Endothelial cell of umbilical vein (primary cell): Measurements from ENCODE around the gene OSBPL1A.

ENCODE experiments used
- EZH2 ChIP-seq: IDR thresholded peaks from 2 replicates; pipeline ENCODE4 v1.6.1; 2012; ENCODE audit warnings: borderline replicate concordance, low read depth, mild to moderate bottlenecking, moderate library complexity, low read length, inconsistent platforms; ENCODE audit not compliant: severe bottlenecking
- JUN ChIP-seq: IDR thresholded peaks from 2 replicates; pipeline ENCODE4 v1.6.1; 2011; ENCODE audit warnings: borderline replicate concordance, low read depth; ENCODE audit not compliant: insufficient read length, insufficient read depth
- POLR2A ChIP-seq: IDR thresholded peaks from 2 replicates; pipeline ENCODE4 v1.6.1; 2012; ENCODE audit warnings: low read depth, mild to moderate bottlenecking, control low read depth, low read length
- POLR2AphosphoS5 ChIP-seq: IDR thresholded peaks from 2 replicates; pipeline ENCODE4 v1.6.1; 2012; ENCODE audit warnings: low read depth, mild to moderate bottlenecking, control low read depth, low read length, moderate library complexity; ENCODE audit not compliant: insufficient read depth

- no peak for TF ChIP-seq POLR2AphosphoS5
- TF ChIP-seq JUN, result no peak
- TF ChIP-seq EZH2, result no peak
- no peak for TF ChIP-seq POLR2A
These were observed 16.5 kb downstream of the OSBPL1A start for GRCh38 chr18:24381126-24381525.
